ENCODE measurements around the gene TBC1D10A. TPM values are rescaled to one million over a fixed set of nuclear protein-coding genes. Genes with fewer than 3 reads are reported as not detected.

Gene TBC1D10A
- polyA plus RNA-seq, 1 donor = 16.9 TPM

GRCh38 chr22:30320021-30320556, 6.7 kb downstream of the TBC1D10A start:
- Histone ChIP-seq H3K4me1 (ENCODE audit: control insufficient read depth, insufficient read depth, low read length) (peaks cover 11% of the 10 kb centered on the region), H3K9me3 (ENCODE audit: control insufficient read depth, low read depth, low read length) (no peaks in the 10 kb centered on the region), H3K27ac (ENCODE audit: low read length) (no peak overlapping the region), H3K36me3 (ENCODE audit: control insufficient read depth, insufficient read depth, low read length) (peaks cover 24% of the 10 kb centered on the region), H3K4me3 (ENCODE audit: low read length) (no peak overlapping the region), H3K27me3 (ENCODE audit: control insufficient read depth, insufficient read depth, low read length) (no peaks in the 10 kb centered on the region)
- DNase-seq = no peak
- WGBS (ENCODE audit: insufficient coverage, low lambda C conversion rate) = 100% methylated on average over 1 of the region's 3 CpGs

DNA sequence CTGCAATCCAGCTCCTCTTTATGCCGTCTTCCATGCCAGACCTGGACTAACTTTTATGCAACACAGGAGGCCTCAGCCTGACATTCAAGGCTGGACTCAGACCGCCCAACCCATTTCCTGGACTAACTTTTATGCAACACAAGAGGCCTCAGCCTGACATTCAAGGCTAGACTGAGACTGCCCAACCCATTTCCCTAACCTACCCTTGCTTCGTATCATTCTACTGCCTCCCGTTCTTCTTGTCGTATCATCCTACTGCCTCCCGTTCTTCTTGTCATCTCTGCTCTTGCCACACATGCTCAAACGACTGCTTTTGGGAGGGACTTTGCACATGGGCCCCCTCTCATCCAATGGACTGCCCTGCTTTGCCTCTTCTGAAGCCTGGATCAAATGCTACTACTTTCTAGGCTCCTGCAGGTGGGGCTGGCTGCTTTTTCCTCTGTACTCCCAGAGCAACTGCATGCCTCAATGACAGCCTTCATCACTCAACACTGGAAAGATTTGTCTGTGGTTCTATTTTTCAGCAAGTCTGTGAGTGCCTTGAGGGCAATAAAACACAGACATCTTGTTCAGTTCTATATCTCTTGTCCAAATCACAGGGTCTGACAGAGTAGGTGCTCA, 7.8 kb downstream of the TBC1D10A start:
- Histone ChIP-seq H3K4me1 (ENCODE audit: control insufficient read depth, insufficient read depth, low read length) (peaks cover 11% of the 10 kb centered on the region), H3K9me3 (ENCODE audit: control insufficient read depth, low read depth, low read length) (no peaks in the 10 kb centered on the region), H3K4me3 (ENCODE audit: low read length) (no peak overlapping the region), H3K27ac (ENCODE audit: low read length) (no peak overlapping the region), H3K27me3 (ENCODE audit: control insufficient read depth, insufficient read depth, low read length) (no peaks in the 10 kb centered on the region), H3K36me3 (ENCODE audit: control insufficient read depth, insufficient read depth, low read length) (peaks cover 24% of the 10 kb centered on the region)
- no peak for DNase-seq
- WGBS (ENCODE audit: insufficient coverage, low lambda C conversion rate) = 96% methylated on average over 4 of the region's 7 CpGs

DNA sequence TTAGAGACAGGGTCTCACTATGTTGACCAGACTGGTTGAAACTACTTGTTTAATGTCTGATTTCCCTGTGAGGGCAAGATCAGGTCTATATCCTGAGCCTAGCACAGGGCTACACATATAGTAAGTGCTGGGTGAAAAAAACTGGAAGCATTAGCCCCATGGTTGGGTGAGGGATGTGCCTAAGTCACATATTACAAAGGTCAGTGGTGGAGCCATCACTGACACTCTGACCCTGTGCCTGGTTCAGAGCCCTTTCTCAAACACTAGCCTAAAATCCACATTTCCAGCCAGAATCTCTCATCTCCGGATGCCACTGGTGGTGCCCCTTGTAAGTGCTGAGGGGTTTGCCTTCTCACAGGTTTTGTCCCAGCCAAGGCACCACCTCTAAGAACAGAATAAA, 9.0 kb downstream of the TBC1D10A start:
- no peaks in the 10 kb centered on the region for H3K27me3 ChIP-seq (ENCODE audit: control insufficient read depth, insufficient read depth, low read length)
- WGBS (ENCODE audit: insufficient coverage, low lambda C conversion rate) = no CpG with 5 or more reads among the region's 1 CpG
- peaks cover 16% of the 10 kb centered on the region for H3K4me1 ChIP-seq (ENCODE audit: control insufficient read depth, insufficient read depth, low read length)
- no peak overlapping the region for H3K4me3 ChIP-seq (ENCODE audit: low read length)
- H3K9me3 ChIP-seq (ENCODE audit: control insufficient read depth, low read depth, low read length) = no peaks in the 10 kb centered on the region
- H3K27ac ChIP-seq (ENCODE audit: low read length) = no peak overlapping the region
- H3K36me3 ChIP-seq (ENCODE audit: control insufficient read depth, insufficient read depth, low read length) = peaks cover 24% of the 10 kb centered on the region
- DNase-seq = no peak

DNA sequence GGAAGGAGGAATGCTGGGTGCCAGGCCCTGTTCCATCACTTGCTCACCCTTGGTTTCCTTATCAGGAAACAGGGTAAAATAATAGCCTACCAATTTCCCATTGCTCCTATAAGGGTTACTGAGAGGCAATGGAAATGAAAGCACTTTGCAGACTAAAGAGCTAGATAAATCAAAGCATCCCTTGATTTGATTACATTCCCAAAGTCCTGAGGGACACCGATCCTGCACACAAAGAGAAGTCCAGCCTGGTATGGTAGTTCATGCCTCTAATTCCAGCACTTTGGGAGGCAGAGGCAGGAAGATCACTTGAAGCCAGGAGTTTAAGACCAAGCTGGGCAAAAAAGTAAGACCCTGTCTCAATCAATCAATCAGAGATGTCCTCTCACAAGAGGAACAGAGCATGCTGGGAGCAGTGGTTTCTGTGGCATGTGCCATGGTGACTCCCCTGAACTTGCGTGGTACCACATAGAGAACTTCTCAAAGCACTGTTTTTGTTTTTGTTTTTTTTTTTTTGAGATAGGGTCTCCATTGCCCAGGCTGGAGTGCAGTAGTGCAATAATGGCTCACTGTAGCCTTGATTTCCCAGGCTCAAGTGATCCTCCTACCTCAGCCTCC, 10.7 kb downstream of the TBC1D10A start:
- peaks cover 17% of the 10 kb centered on the region for H3K4me1 ChIP-seq (ENCODE audit: control insufficient read depth, insufficient read depth, low read length)
- no peaks in the 10 kb centered on the region for H3K9me3 ChIP-seq (ENCODE audit: control insufficient read depth, low read depth, low read length)
- no CpG with 5 or more reads among the region's 2 CpGs for WGBS (ENCODE audit: insufficient coverage, low lambda C conversion rate)
- no peak for DNase-seq
- H3K27me3 ChIP-seq (ENCODE audit: control insufficient read depth, insufficient read depth, low read length) = no peaks in the 10 kb centered on the region
- peaks cover 23% of the 10 kb centered on the region for H3K36me3 ChIP-seq (ENCODE audit: control insufficient read depth, insufficient read depth, low read length)
- no peak overlapping the region for H3K27ac ChIP-seq (ENCODE audit: low read length)
- no peak overlapping the region for H3K4me3 ChIP-seq (ENCODE audit: low read length)

DNA sequence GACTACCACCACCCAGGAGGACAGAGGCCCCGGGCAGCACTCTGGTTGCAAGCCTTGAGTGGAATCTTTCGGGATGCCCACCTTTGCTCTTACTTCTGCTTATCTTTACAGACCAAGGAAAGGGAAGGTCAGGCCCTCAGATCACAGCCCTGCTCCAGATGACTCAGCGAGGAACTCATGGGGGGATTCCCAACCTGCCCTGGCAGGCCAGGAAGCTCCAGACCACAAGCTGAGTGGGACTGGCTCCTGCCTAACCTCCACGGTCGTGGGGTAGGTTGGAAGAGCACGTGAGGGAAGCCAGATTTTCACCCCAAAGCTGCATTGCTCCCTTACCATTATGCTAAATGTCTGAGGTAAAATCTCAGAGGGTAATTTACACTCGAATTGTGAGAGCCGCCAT, 11.8 kb downstream of the TBC1D10A start:
- no peak for DNase-seq
- peaks cover 21% of the 10 kb centered on the region for H3K4me1 ChIP-seq (ENCODE audit: control insufficient read depth, insufficient read depth, low read length)
- no CpG with 5 or more reads among the region's 8 CpGs for WGBS (ENCODE audit: insufficient coverage, low lambda C conversion rate)
- H3K27ac ChIP-seq (ENCODE audit: low read length) = no peak overlapping the region
- no peaks in the 10 kb centered on the region for H3K27me3 ChIP-seq (ENCODE audit: control insufficient read depth, insufficient read depth, low read length)
- no peak overlapping the region for H3K4me3 ChIP-seq (ENCODE audit: low read length)
- H3K36me3 ChIP-seq (ENCODE audit: control insufficient read depth, insufficient read depth, low read length) = peaks cover 11% of the 10 kb centered on the region
- H3K9me3 ChIP-seq (ENCODE audit: control insufficient read depth, low read depth, low read length) = no peaks in the 10 kb centered on the region

DNA sequence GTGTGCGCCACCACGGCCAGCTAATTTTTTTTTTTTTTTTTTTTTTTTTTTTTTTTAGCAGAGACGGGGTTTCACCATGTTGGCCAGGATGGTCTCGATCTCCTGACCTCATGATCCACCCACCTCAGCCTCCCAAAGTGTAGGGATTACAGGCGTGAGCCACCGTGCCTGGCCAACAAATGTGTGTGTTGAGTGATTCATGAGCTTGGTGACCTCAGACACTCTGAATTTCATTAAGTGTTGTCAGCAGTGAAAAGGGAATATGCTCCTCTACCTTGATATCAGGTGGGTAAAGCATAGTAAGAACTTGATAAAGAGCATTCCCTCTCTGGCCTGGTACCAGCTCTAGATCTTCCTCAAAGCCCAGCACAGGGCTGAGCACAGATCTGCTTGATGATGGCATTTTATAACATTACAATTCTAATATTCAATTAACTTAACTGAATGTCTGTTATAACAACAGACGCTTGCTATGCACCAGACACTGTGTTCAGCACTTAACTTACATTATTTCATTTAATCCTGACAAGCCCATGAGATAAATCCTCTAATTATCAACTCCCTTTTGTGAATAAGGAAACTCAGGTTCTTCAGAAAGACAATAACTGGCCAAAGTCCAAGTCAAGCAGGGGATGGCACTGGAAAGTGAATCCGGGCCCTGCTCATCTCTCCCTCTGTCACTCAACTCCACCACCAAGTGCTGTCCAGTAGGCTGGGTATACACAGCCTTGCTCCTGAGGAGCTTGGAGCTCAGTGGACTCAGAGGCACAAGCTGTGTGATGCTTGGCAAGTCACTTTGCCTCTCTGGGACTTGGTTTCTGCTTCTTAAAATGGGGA, 13.0 kb downstream of the TBC1D10A start:
- Histone ChIP-seq H3K36me3 (ENCODE audit: control insufficient read depth, insufficient read depth, low read length) (peaks cover 4% of the 10 kb centered on the region), H3K27me3 (ENCODE audit: control insufficient read depth, insufficient read depth, low read length) (no peaks in the 10 kb centered on the region), H3K4me1 (ENCODE audit: control insufficient read depth, insufficient read depth, low read length) (peaks cover 21% of the 10 kb centered on the region), H3K4me3 (ENCODE audit: low read length) (no peak overlapping the region), H3K27ac (ENCODE audit: low read length) (peak overlapping the region; percentile 7), H3K9me3 (ENCODE audit: control insufficient read depth, low read depth, low read length) (no peaks in the 10 kb centered on the region)
- 83% methylated on average over 1 of the region's 8 CpGs for WGBS (ENCODE audit: insufficient coverage, low lambda C conversion rate)
- peak in 1 of 2 donors; percentile 55 for DNase-seq

GRCh38 chr22:30312053-30312452, 14.7 kb downstream of the TBC1D10A start:
- DNase-seq = no peak
- H3K27me3 ChIP-seq (ENCODE audit: control insufficient read depth, insufficient read depth, low read length) = no peaks in the 10 kb centered on the region
- no peaks in the 10 kb centered on the region for H3K9me3 ChIP-seq (ENCODE audit: control insufficient read depth, low read depth, low read length)
- no CpG with 5 or more reads among the region's 6 CpGs for WGBS (ENCODE audit: insufficient coverage, low lambda C conversion rate)
- peaks cover 21% of the 10 kb centered on the region for H3K4me1 ChIP-seq (ENCODE audit: control insufficient read depth, insufficient read depth, low read length)
- no peak overlapping the region for H3K4me3 ChIP-seq (ENCODE audit: low read length)
- H3K36me3 ChIP-seq (ENCODE audit: control insufficient read depth, insufficient read depth, low read length) = peaks cover 4% of the 10 kb centered on the region
- H3K27ac ChIP-seq (ENCODE audit: low read length) = no peak overlapping the region

- Histone ChIP-seq H3K27me3 (ENCODE audit: control insufficient read depth, insufficient read depth, low read length) (no peaks in the 10 kb centered on the region), H3K36me3 (ENCODE audit: control insufficient read depth, insufficient read depth, low read length) (peaks cover 4% of the 10 kb centered on the region), H3K27ac (ENCODE audit: low read length) (no peak overlapping the region), H3K4me1 (ENCODE audit: control insufficient read depth, insufficient read depth, low read length) (peaks cover 24% of the 10 kb centered on the region), H3K4me3 (ENCODE audit: low read length) (no peak overlapping the region), H3K9me3 (ENCODE audit: control insufficient read depth, low read depth, low read length) (no peaks in the 10 kb centered on the region)
- WGBS (ENCODE audit: insufficient coverage, low lambda C conversion rate) = no CpG with 5 or more reads among the region's 8 CpGs
- DNase-seq = no peak
Observed at GRCh38 chr22:30310881-30311771, 15.6 kb downstream of the TBC1D10A start.

- Histone ChIP-seq H3K4me1 (ENCODE audit: control insufficient read depth, insufficient read depth, low read length) (peaks cover 34% of the 10 kb centered on the region), H3K27me3 (ENCODE audit: control insufficient read depth, insufficient read depth, low read length) (no peaks in the 10 kb centered on the region), H3K27ac (ENCODE audit: low read length) (no peak overlapping the region), H3K9me3 (ENCODE audit: control insufficient read depth, low read depth, low read length) (no peaks in the 10 kb centered on the region), H3K36me3 (ENCODE audit: control insufficient read depth, insufficient read depth, low read length) (no peaks in the 10 kb centered on the region), H3K4me3 (ENCODE audit: low read length) (no peak overlapping the region)
- no CpG with 5 or more reads among the region's 7 CpGs for WGBS (ENCODE audit: insufficient coverage, low lambda C conversion rate)
- peak in 1 of 2 donors; percentile 29 for DNase-seq
Observed at GRCh38 chr22:30309951-30310741, 16.6 kb downstream of the TBC1D10A start.
